H1 (cell line): ENCODE data around the gene NCOA6.

Experiments
- CTCF ChIP-seq, 3 experiments: IDR thresholded peaks; 1 replicate in 2 of 3; 2 replicates in 1 of 3; pipeline versions ENCODE4 v1.5.1 to v1.6.1; 2011; ENCODE audit warnings: low read length in 3 of 3, mild to moderate bottlenecking in 3 of 3, inconsistent platforms in 2 of 3, low read depth in 1 of 3, moderate library complexity in 1 of 3; ENCODE audit not compliant: insufficient read depth in 1 of 3; ENCODE audit errors: control extremely low read depth in 1 of 3
- JUND ChIP-seq: IDR thresholded peaks from 2 replicates; pipeline ENCODE4 v1.6.1; 2011; ENCODE audit warnings: mild to moderate bottlenecking, improper control_type of control experiment, low read length
- POLR2A ChIP-seq, 2 experiments: IDR thresholded peaks; 1 replicate in 1 of 2; 2 replicates in 1 of 2; pipeline ENCODE4 v1.6.1; 2011; ENCODE audit warnings: low read depth in 2 of 2, low read length in 2 of 2, mild to moderate bottlenecking in 2 of 2; ENCODE audit errors: control extremely low read depth in 1 of 2
- RFX5 ChIP-seq: IDR thresholded peaks from 2 replicates; pipeline ENCODE4 v1.6.1; 2011; ENCODE audit warnings: low read depth, low read length, improper control_type of control experiment, borderline replicate concordance
- RNF2 ChIP-seq: fragments of 200-900, 300-1000 bp; sonication (generic); IDR thresholded peaks from 2 replicates; pipeline ENCODE4 v1.7.1; 2016; ENCODE audit warnings: borderline replicate concordance, low read depth, mild to moderate bottlenecking, antibody characterized with exemption, low read length; ENCODE audit not compliant: poor library complexity, severe bottlenecking; ENCODE audit errors: missing control alignments
- TAF1 ChIP-seq: IDR thresholded peaks from 2 replicates; pipeline ENCODE4 v1.6.1; 2011; ENCODE audit warnings: mild to moderate bottlenecking, low read depth, low read length

- TF ChIP-seq TAF1: no peak
- TF ChIP-seq RFX5: no peak
- TF ChIP-seq CTCF (IDR thresholded peaks at IDR 0.05; ENCODE audit: control extremely low read depth in 1 of 3, insufficient read depth in 1 of 3, low read depth in 1 of 3, low read length in 3 of 3): no peak
- no peak for TF ChIP-seq POLR2A (IDR thresholded peaks at IDR 0.05; ENCODE audit: control extremely low read depth in 1 of 2, low read depth in 2 of 2, low read length in 2 of 2)
- no peak for TF ChIP-seq JUND
- no peak for TF ChIP-seq RNF2
Observed at GRCh38 chr20:34680586-34681175, 144.8 kb downstream of the NCOA6 start.
